ENCODE measurements around the gene CTLA4. TPM values are rescaled to one million over a fixed set of nuclear protein-coding genes. Genes with fewer than 3 reads are reported as not detected.
A peak's percentile ranks its signal among the peaks of the same experiment; 100 is the strongest.

Gene CTLA4
- total RNA-seq, 1 donor from 2014 or later, result 0.40 TPM

GRCh38 chr2:203890733-203891132, 23.2 kb downstream of the CTLA4 start:
- DNase-seq (ENCODE audit: low read depth in 2 of 2), result no peak

DNA sequence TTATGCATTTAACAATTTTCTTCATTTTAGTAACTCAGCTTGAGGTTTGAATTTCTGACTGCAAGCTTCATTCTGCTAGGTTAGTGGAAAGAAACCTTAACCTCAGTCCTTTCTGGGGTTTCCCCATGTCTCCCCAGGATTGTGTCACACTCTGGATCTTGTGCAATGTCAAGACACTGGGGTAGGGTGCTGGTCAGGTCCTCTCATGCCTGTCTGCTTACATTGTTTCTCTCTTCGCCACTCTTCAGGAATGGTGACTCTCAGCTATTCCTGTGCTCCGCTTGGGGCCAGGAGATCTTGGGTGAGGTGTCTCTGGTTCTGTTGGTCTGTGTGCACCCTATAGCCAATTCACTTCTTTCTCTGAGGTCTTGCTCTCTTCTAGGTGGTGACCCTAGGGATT, 23.9 kb downstream of the CTLA4 start:
- no peak for DNase-seq (ENCODE audit: low read depth in 2 of 2)

DNA sequence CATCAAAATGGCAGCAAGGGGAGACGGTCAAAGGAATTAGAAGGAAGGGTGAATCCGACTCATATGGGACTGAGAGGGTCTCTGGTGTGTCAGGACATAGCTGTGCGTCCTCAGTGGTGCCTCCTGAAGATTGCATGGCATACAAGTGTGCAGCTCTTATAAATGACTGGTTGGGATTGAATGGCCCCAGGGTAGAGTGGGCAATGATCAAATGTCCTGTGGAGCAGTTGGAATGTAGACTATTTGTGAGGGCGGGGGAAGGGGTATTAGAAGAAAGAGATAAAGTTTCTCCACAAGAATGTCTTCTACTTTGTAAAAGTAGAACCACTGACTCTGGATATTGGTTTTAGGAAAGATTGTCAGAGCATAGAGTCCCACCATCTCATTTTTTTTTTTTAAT, 24.6 kb downstream of the CTLA4 start:
- DNase-seq (ENCODE audit: low read depth in 2 of 2), result no peak

DNA sequence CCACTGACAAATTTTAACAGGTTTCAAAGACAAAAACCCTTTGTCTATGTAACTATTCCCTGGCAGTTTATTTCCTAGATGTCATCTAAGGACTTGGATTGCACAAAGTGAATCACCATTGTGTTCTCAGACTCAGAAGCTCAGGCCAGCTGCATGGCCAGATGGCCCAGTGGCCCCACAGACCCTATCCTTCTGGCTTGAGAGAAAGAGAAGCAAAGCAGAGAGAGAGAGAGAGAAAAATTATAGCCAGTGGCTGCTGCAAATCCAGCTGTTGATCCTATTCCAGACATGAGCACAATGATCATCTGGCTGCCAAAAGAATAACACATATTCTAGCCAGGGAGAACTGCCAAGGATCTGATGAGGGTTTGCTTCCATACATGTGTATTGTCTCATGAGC, 25.8 kb downstream of the CTLA4 start:
- no peak for DNase-seq (ENCODE audit: low read depth in 2 of 2)

- no peak for DNase-seq (ENCODE audit: low read depth in 2 of 2)
These were observed 26.3 kb downstream of the CTLA4 start for GRCh38 chr2:203893840-203894239.

DNA sequence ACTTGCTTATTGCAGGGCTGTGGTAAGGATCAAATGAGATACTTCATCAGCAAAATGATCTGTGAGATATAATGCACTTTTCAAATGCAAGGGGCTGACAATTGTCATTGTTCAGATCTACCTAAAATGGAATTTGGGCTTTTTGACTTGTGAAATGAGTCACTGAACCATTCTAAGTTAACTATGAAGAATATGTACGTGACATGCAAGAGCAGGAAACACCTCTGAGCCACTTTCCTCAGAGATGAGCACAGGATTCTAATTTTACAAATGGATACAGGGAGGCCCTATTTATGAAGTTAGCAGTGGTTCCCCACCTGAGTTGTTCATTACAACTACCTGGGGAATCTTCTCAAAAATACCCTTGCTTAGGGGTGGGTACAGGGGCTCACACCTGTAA, 26.7 kb downstream of the CTLA4 start:
- DNase-seq (ENCODE audit: low read depth in 2 of 2), result no peak

DNA sequence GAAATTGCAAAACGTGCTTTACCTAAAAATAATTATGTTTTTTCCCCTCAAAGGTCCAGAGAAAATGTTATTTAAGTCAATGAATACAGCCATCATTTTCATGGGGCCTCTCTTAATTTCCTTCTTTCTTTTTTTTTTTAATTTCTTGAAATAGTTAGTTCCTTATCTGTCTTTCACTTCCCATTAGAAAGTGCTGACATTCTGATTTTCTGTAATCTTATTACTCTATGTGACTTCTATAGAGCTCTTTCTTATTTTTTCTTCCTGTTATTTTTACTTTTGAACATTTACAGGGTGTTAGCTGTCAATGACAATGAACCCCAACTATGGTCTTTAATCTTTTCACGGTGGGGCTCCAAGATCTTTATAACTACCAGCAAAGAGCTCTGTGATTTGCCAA, 30.0 kb downstream of the CTLA4 start:
- no peak for DNase-seq (ENCODE audit: low read depth in 2 of 2)

DNA sequence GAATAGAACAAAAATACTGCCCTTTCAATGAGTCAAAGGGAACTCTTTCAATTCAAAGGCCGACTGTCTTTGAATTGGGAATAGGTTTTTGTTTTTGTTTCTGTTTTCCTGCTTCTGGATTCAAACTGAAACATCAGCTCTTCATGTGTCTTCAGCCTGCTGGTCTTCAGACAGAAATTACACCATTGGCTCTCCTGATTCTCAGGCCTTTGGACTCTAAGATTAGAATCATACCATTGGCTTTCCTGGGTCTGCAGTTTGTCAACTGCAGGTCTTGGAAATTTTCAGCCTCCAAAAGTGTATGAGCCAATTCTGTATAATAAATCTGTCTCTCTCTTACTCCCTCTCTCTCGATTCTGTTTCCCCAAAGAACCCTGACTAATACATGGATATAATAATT, 31.1 kb downstream of the CTLA4 start:
- DNase-seq (ENCODE audit: low read depth in 2 of 2), result no peak

GRCh38 chr2:203900253-203900652, 32.7 kb downstream of the CTLA4 start:
- no peak for DNase-seq (ENCODE audit: low read depth in 2 of 2)

DNA sequence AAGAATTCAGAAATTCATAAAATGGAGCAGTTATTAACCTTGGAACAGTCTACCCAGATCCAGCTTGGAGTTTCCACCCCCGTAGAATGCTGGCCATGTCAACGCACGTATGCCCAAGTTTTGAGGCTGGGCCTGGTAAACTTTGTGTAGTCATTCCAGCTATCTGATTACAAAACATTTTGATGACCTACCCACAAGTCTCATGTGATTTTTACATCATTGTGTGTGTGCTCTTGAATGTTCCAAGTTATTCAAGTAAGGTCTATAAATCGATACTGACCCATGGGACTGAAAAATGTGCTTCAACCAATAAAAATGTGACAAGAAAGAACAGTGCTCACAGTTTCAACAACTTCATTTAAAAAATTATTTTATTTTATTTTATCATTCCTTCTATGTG, 36.5 kb downstream of the CTLA4 start:
- DNase-seq (ENCODE audit: low read depth in 2 of 2), result no peak

DNA sequence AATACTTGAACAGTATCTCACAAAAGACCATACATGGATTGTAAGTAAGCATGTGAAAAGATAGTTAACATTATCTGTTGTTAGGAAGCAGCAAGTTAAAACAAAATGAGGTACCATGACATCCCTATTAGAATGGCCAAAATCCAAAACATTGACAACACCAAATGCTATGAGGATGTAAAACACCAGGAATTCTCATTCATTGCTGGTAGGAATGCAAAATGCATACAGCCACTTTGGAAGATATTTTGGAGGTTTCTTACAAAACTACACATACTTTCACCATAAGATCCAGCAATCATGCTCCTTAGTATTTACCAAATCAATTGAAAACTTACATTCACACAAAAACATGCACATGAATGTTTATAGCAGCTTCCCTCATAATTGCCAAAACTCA, 38.1 kb downstream of the CTLA4 start:
- DNase-seq (ENCODE audit: low read depth in 2 of 2), result no peak

- DNase-seq (ENCODE audit: low read depth in 2 of 2), result no peak
These were observed 40.7 kb downstream of the CTLA4 start for GRCh38 chr2:203908066-203908796.

DNA sequence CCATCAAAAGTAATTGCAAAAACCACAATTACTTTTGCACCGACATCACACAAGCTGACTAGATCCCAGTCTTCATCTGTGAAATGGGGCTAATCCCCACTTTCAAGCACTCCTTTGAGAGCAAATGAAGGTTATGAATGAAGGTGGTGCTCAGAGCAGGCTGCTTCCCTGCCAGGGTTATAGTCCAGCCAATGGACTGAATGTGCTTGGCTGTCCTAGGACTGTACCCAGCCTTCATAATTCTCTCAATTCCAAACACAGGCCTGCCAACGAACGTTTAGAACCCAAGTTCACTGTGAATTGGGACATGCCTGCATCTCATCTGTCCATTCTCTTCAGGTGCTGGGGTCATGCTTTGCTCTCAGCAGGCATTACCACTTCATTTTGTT, 41.2 kb downstream of the CTLA4 start:
- no peak for DNase-seq (ENCODE audit: low read depth in 2 of 2)

GRCh38 chr2:203909261-203909967, 41.8 kb downstream of the CTLA4 start:
- peak; percentile 64 to 74 for DNase-seq (ENCODE audit: low read depth in 2 of 2)

- no peak for DNase-seq (ENCODE audit: low read depth in 2 of 2)
These were observed 42.4 kb downstream of the CTLA4 start for GRCh38 chr2:203909974-203910373.

DNA sequence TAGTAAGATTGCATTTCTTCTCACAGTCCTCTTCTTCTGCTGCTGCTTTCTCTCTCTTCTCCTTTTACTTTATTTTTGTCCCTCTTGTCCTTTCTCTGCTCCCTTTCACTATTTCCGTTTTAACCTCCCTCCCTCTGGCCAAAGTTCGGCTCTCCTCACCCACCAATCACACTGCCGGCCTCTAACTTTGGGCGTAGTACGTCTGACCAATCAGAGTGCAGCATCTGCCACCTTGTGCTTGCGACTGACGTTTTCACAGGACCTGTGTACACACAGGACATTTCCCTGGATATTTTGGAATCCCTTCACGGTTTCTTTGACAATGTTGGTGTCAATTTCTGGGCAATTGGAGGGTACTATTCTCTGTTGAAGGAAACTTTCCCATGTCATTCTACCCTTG, 46.4 kb downstream of the CTLA4 start:
- no peak for DNase-seq (ENCODE audit: low read depth in 2 of 2)

DNA sequence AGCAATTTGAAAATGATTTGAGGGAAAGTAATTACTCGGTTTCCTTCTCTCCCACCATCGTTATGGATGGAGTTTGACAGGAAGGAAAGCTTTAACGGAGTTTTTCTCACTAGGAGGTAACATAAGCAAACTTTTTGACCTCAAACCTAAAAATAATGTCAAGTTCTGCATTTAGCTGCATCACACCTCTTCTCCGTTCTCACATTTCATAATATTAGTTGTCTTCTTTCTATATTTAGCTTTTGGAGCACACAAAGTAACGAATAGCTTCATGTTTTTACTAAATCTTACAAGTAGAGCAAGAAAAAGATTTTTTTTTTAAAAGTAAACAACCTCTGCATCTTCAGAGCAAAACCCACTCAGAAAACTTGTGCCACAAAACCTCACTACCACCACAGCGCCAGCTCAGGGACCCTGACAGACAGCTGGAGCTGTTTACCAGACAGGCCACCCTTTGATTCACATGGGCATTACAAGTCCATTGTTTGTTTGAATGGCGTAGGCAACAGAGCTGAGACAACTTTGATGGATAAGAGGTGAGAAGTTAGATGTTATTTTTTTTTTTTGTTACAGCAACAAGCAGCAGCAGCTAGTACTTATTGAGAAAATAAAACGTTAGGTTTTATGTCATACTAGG, 47.1 kb downstream of the CTLA4 start:
- DNase-seq (ENCODE audit: low read depth in 2 of 2), result no peak

GRCh38 chr2:203915256-203915655, 47.7 kb downstream of the CTLA4 start:
- no peak for DNase-seq (ENCODE audit: low read depth in 2 of 2)

- no peak for DNase-seq (ENCODE audit: low read depth in 2 of 2)
These were observed 49.2 kb downstream of the CTLA4 start for GRCh38 chr2:203916756-203917155.

DNA sequence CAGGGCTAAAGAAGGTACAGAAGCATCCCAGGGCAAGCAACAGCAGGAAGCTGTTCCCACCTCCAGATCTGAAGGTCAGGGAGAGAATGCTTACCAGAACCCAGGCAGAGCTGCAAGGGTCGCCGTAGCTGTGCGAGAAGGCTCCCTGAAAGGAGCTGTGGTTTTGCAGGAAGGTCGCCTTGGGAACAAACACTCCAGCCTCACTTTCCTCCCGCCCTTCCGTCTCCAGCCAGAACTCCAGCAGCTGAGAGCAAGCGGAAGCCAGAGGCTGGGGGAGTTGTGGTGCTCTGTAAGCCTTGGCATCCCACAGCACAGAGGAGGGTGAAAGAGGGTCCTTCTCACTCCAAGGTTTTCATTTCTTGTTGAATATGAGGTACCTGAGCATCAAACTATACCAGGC, 50.7 kb downstream of the CTLA4 start:
- peak in 1 of 2 donors; percentile 15 for DNase-seq (ENCODE audit: low read depth in 2 of 2)

DNA sequence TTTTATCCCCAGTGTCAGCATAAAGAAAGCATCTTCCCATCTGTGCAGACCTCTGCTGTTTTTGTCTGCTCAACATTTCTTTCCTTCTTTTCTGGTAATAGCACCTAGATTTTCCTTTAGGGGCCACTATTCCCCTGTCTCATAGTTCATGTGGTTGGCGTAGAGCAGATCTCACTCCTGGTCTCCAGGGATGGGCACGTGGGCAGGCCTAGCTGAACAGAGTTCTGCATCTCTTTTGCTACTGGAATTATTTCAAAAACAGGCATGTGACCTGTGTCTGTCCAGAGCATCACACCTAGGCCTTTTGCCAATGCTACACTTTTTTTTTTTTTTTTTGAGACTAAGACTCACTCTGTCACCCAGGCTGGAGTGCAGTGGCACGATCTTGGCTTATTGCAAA, 51.3 kb downstream of the CTLA4 start:
- DNase-seq (ENCODE audit: low read depth in 2 of 2), result no peak

All from lung microvascular endothelial cell (primary cell).